Hippocampal formation (tissue), 2 donors: ENCODE measurements around the gene SFTPA1.
"Not testable (repeated sequence)": the region's sequence is repeated elsewhere in the genome, so short reads cannot be mapped to it uniquely, and the experiment has no call there.

Experiments
- DNase-seq, 2 donors: peaks; one replicate each; lab custom pipeline; 2025; lab: John Stamatoyannopoulos, UW

The SFTPA1 gene

DNA sequence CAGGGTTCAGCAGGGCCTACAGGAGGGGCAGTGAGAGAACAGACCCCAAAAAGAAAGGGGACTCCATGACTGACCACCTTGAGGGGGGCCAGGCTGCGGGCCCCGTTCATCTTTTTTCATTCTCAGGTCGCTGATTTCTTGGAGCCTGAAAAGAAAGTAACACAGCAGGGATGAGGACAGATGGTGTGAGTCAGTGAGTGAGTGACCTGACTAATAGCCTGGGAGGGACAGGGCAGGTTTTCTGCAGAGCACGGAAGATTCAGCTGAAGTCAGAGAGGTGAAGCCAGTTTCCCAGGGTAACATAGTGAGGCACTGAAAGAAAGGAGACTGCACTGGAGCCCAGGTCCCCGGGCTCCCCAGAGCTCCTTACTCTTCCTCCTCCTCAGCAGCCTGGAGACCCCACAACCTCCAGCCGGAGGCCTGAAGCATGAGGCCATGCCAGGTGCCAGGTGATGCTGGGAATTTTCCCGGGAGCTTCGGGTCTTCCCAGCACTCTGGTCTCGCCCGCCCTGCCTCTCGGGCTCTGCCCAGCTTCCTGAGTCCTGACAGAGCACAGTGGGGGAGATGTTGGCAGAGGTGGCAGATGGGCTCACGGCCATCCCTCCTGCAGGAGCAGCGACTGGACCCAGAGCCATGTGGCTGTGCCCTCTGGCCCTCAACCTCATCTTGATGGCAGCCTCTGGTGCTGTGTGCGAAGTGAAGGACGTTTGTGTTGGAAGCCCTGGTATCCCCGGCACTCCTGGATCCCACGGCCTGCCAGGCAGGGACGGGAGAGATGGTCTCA, 646 bp downstream of the SFTPA1 start:
- DNase-seq = not testable (repeated sequence)

DNA sequence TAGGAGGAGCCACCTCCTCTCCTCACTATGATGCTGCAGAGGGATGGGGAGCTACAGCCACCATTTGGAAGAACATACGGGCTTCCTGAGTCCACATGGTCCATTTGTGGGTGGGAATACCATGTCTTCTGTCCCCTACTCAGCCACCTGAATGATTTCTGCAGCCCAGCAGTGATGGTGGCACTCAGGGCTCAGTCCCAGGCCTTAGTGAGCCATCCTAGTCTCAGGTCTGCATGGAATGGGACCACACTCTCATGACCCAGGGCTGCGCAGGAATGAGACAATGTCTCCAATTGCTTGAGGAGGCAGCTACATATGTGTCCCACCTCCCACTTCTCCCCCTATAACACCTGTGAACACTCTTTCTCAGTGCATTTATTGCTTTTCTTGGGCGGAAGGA, 4.8 kb downstream of the SFTPA1 start:
- no peak for DNase-seq

DNA sequence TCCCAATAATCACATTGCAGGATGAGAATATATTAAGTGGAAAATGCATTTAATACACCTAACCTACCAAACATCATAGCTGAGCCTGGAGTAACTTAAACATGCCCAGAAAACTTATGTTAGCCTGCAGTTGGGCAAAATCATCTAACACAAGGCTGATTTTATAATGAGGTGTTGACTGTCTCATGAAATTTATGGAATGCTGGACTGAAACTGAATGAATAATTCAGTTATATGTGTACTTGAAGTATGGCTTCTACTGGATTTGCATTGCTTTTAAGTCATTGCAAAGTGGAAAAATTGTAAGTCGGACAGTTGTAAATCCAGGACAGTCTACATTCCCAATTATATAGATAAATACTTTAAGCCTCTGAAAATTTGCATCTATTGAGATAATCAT, 5.4 kb downstream of the SFTPA1 start:
- no peak for DNase-seq

DNA sequence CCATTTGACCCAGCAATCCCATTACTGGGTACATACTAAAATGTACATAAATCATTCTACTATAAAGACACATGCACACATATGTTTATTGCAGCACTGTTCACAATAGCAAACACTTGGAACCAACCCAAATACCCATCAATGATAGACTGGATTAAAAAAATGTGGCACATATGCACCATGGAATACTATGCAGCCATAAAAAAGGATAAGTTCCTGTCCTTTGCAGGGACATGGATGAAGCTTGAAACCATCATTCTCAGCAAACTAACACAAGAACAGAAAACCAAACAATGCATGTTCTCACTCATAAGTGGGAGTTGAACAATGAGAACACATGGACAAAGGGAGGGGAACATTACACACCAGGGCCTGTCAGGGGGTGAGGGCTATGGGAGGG, 12.9 kb downstream of the SFTPA1 start:
- not testable (repeated sequence) for DNase-seq

GRCh38 chr10:79627075-79627474, 16.3 kb downstream of the SFTPA1 start:
- DNase-seq = no peak

DNA sequence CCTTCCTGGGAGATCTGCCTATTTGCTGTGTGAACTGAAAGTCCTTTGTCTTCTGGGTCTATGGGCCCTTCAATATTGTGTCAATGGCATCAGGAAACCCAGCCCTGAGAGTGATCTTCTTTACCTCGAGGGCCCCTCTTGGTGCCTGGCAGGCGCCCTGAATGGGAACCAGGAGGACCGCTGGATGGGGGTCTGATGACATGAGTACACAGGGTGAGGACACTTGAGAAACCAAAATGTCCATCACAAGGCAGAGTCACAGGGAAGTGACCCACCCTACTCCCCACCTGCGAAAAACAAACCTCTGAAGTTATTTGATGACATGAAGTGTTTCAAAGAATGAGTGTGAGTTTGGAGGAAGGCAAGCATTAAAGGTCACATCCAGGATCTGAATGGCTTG, 17.3 kb downstream of the SFTPA1 start:
- no peak for DNase-seq

GRCh38 chr10:79628988-79629954, 18.5 kb downstream of the SFTPA1 start:
- no peak for DNase-seq

DNA sequence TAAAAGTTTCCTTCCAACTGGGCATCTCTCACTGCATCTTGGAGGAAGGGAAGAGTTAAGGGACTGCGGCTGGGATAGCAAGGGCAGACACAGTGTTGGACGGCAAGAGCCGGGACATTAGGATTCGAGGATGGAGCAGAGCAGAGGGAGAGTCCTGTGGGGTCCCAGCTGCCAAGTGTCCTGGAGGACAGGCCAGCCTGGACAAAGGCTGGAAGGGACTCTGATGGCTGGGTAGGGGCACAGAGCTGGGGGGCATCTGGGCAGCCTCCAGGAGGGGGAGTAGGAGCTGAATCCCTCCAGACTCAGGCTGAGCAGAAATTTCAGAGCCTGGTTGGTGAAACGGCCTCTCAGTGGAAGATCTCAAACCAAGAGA, 19.2 kb downstream of the SFTPA1 start:
- no peak for DNase-seq

- not testable (repeated sequence) for DNase-seq
These were observed 26.0 kb downstream of the SFTPA1 start for GRCh38 chr10:79636654-79637199.

DNA sequence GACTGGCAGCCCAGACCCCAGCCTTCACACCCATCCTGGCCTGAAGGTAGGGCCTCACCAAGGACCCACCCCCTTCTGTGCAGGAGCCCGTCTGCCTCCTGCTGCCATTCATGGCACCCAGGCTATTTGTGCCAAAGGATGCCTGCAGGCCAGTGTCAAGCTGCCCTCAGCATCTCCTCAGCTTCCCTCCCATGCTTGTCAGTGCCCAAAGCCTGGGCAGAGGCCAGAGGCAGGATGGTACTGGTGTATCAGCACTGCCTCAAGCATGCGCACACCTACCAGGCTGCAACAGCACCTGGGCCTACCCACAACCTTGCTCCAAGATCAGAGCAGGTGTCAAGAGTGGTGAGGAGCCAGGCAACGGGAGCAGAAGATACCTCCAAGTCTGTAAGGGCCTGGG, 27.6 kb downstream of the SFTPA1 start:
- DNase-seq = no peak

DNA sequence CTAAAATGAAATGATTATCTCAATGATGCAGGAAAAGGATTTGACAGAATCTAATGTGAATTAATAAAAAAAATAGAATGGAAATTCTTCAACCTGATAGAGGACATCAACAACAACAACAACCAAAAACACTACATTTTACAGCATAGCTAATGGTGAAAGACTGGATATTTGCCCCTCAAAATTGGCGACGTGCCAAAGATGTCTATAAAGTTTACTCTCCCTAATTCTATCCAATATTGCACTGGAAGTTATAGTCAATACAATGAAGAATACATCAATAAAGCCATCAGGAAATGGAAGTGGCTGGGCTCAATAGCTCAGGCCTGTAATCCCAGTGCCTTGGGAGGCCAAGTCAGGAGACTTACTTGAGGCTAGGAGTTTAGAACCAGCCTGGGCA, 42.0 kb downstream of the SFTPA1 start:
- DNase-seq = not testable (repeated sequence)

GRCh38 chr10:79663287-79663686, 52.5 kb downstream of the SFTPA1 start:
- DNase-seq = not testable (repeated sequence)

GRCh38 chr10:79664686-79665085, 53.9 kb downstream of the SFTPA1 start:
- DNase-seq = not testable (repeated sequence)
